Large intestine (tissue), 3 donors: ENCODE results near the gene TNFSF8. TPM values are rescaled to one million over a fixed set of nuclear protein-coding genes. Genes with fewer than 3 reads are reported as not detected.

Experiments
- DNase-seq, 2 donors: peaks; one replicate each; pipeline versions ENCODE4 v3.0.0 to v3.0.0-alpha.2; 2013
- H3K27ac ChIP-seq: one replicate; pipeline ENCODE4 v1.5.1; 2013; ENCODE audit warnings: low read length
- H3K27me3 ChIP-seq: 2 replicates; pipeline ENCODE4 v1.6.1; 2013; ENCODE audit warnings: low read length; ENCODE audit not compliant: control insufficient read depth, insufficient read depth
- H3K36me3 ChIP-seq: 2 replicates; pipeline ENCODE4 v1.6.1; 2013; ENCODE audit warnings: low read length; ENCODE audit not compliant: control insufficient read depth, insufficient read depth
- H3K4me1 ChIP-seq: one replicate; pipeline ENCODE4 v1.6.1; 2013; ENCODE audit warnings: low read length; ENCODE audit not compliant: control insufficient read depth, insufficient read depth
- H3K4me3 ChIP-seq: one replicate; pipeline ENCODE4 v1.5.1; 2013; ENCODE audit warnings: low read length
- H3K9me3 ChIP-seq: one replicate; pipeline ENCODE4 v1.6.1; 2013; ENCODE audit warnings: mild to moderate bottlenecking, low read depth, low read length, moderate library complexity; ENCODE audit not compliant: control insufficient read depth
- WGBS: methylation state at CpG from one replicate; pipeline ENCODE4 v1.1.5; 2013; ENCODE audit warnings: low lambda C conversion rate; ENCODE audit not compliant: insufficient coverage; 5-methylcytosine and 5-hydroxymethylcytosine counted together
- polyA plus RNA-seq: library from polyadenylated mRNA; unstranded; fragments of 120-200 nt; gene quantifications from one replicate; pipeline ENCODE4 v1.2.1, GENCODE V29; 2013

TNFSF8 gene
- polyA plus RNA-seq, 1 donor: 0.25 TPM

GRCh38 chr9:114855488-114855887 is 74.9 kb downstream of the TNFSF8 start:
- no peaks in the 10 kb centered on the region for H3K27me3 ChIP-seq
- no peak overlapping the region for H3K4me3 ChIP-seq
- no CpG with 5 or more reads among the region's 2 CpGs for WGBS
- no peaks in the 10 kb centered on the region for H3K36me3 ChIP-seq
- no peak overlapping the region for H3K27ac ChIP-seq
- DNase-seq: no peak
- H3K4me1 ChIP-seq: peaks cover 25% of the 10 kb centered on the region
- no peaks in the 10 kb centered on the region for H3K9me3 ChIP-seq

DNA sequence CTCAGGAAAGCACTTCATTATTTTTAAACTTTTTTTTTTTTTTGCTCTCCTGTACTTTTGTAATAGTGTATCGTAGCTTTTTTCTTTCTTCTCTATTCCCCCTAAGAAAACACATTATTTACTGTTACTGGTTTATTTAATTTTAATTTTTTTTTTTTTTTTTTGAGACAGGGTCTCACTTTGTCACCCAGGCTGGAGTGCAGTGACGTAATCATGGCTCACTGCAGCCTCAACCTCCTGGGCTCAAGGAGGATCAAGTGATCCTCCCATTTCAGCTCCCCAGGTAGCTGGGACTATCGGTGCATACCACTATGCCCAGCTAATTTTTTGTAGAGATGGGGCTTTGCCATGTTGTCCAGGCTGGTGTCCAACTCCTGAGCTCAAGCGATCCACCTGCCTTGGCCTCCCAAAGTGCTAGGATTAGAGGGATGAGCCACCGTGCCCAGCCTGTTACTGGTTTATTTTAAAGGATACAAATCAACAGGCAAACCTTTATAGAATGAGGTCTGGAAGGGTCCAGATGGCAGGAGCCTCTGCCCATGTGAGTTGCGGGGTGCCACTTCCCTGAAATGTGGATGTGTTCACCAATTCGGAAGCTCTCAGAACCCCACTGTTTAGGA is 75.5 kb downstream of the TNFSF8 start:
- Histone ChIP-seq H3K27me3 (no peaks in the 10 kb centered on the region), H3K9me3 (no peaks in the 10 kb centered on the region), H3K4me3 (no peak overlapping the region), H3K27ac (no peak overlapping the region), H3K36me3 (no peaks in the 10 kb centered on the region), H3K4me1 (peaks cover 25% of the 10 kb centered on the region)
- WGBS: 88% methylated on average over 1 of the region's 7 CpGs
- DNase-seq: no peak

GRCh38 chr9:114853071-114853855 is 77.1 kb downstream of the TNFSF8 start:
- Histone ChIP-seq H3K36me3 (no peaks in the 10 kb centered on the region), H3K4me1 (peaks cover 25% of the 10 kb centered on the region), H3K4me3 (no peak overlapping the region), H3K27me3 (no peaks in the 10 kb centered on the region), H3K9me3 (no peaks in the 10 kb centered on the region), H3K27ac (peak overlapping the region; percentile 91)
- no CpG with 5 or more reads among the region's 3 CpGs for WGBS
- peak; percentile 47 to 81 for DNase-seq

- WGBS: no CpG with 5 or more reads among the region's 4 CpGs
- H3K27ac ChIP-seq: peak overlapping the region; percentile 13
- DNase-seq: peak in 1 of 2 donors; percentile 23
- no peaks in the 10 kb centered on the region for H3K27me3 ChIP-seq
- peaks cover 28% of the 10 kb centered on the region for H3K4me1 ChIP-seq
- no peaks in the 10 kb centered on the region for H3K36me3 ChIP-seq
- H3K9me3 ChIP-seq: no peaks in the 10 kb centered on the region
- no peak overlapping the region for H3K4me3 ChIP-seq
These were observed 78.3 kb downstream of the TNFSF8 start for GRCh38 chr9:114852050-114852594.

GRCh38 chr9:114851306-114851705 is 79.1 kb downstream of the TNFSF8 start:
- no peaks in the 10 kb centered on the region for H3K36me3 ChIP-seq
- no peak for DNase-seq
- H3K27ac ChIP-seq: no peak overlapping the region
- H3K4me3 ChIP-seq: no peak overlapping the region
- H3K27me3 ChIP-seq: no peaks in the 10 kb centered on the region
- peaks cover 28% of the 10 kb centered on the region for H3K4me1 ChIP-seq
- WGBS: no CpG with 5 or more reads among the region's 3 CpGs
- H3K9me3 ChIP-seq: no peaks in the 10 kb centered on the region

Other genes with a start within 250 kb of the TNFSF8 start
- not detected for gene TEX48, start 248.4 kb downstream of the TNFSF8 start, polyA plus RNA-seq
- 10.2 TPM for gene TNFSF15, start 124.6 kb downstream of the TNFSF8 start, polyA plus RNA-seq
- 19.9 TPM for gene TNC, start 187.6 kb upstream of the TNFSF8 start, polyA plus RNA-seq